OCI-LY3 (cell line): Measurements from ENCODE around the gene MIPOL1.
"Not testable (repeated sequence)": the region's sequence is repeated elsewhere in the genome, so short reads cannot be mapped to it uniquely, and the experiment has no call there.

Source experiments
- CTCF ChIP-seq: fragments of 200-600, 300-600 bp; sonication (generic); IDR thresholded peaks from 2 replicates; pipeline ENCODE4 v1.5.1; 2014; ENCODE audit warnings: antibody characterized with exemption, low read length, low read depth
- EZH2phosphoT487 ChIP-seq: fragments of 200-600 bp; shearing (Covaris generic); IDR thresholded peaks from 2 replicates; pipeline ENCODE4 v1.6.1; 2018; ENCODE audit warnings: antibody characterized with exemption, mixed run types, low read depth

GRCh38 chr14:37184520-37184919, 13.2 kb upstream of the MIPOL1 start:
- not testable (repeated sequence) for TF ChIP-seq CTCF, EZH2phosphoT487
